HG02798 (cell line): ENCODE results near the gene NID1.

ENCODE experiments used
- ATAC-seq: cut with Tn5 transposase; IDR thresholded peaks from one replicate; pipeline ENCODE4 v1.9.1; 2021; ENCODE audit warnings: mild to moderate bottlenecking; ENCODE audit not compliant: unreplicated experiment, poor library complexity

The NID1 gene

DNA sequence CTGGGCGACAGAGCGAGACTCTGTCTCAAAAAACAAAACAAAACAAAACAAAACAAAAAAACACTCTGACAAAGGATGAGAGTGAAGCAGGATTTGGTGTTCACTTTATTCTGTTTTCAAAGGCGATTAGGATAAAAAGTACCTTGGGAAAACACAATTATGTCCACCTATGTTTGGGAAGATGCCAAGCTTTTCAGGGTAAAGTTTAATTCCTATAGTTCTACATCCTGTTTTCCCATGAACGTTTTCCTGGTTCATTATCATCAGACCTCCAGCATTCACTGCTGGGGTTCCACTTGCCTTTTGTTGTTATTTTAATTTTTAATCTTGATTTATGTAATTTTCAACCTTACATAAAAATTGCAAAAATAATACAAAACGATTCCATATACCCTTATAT, 4.9 kb upstream of the NID1 start:
- ATAC-seq = no peak

GRCh38 chr1:236067854-236068454, 3.1 kb upstream of the NID1 start:
- ATAC-seq = no peak

- ATAC-seq = peak; percentile 88
Measured at GRCh38 chr1:236066828-236067386, 2.0 kb upstream of the NID1 start.

GRCh38 chr1:236066054-236066453, 1.2 kb upstream of the NID1 start:
- no peak for ATAC-seq

GRCh38 chr1:236065509-236066005, 667 bp upstream of the NID1 start:
- ATAC-seq = no peak

DNA sequence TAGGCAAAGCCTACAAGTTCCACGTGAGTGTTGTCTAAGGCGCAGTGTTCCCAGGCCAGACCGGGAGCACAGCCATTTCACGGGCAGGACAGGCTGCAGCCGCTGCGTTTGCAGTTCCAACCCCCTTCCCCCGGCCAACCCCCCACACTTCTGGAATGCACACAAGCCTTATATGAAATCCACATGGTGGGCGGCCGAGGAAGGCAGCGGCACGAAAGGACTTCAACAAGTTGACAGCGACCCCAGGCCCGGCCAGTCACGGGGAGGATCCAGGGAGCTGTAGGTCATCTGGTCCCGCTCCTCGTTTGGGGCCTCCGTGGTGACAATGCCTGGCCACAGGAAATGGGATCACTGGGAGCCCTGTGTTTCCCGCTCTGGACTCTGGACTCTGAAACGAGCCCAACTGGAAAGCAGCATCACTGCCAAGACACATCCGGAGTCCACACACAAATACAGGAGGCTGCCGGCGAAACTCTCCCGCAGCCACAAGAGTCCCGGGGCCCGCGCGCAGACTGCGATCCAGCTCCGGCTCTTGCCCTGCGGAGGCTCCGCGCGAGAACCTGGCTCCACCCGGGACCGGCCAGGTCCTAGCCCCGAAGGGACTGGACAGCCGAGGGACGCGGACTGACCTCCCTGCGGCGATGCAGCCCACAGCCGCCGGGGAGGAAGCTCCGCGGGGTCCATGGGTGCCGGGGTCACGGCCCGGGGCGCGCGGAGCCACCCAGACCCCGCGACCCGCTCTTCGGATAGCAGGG, 794 bp downstream of the NID1 start:
- no peak for ATAC-seq

GRCh38 chr1:236063551-236063918, 1.4 kb downstream of the NID1 start:
- ATAC-seq = no peak

- no peak for ATAC-seq
Measured at GRCh38 chr1:236060286-236060685, 4.6 kb downstream of the NID1 start.

DNA sequence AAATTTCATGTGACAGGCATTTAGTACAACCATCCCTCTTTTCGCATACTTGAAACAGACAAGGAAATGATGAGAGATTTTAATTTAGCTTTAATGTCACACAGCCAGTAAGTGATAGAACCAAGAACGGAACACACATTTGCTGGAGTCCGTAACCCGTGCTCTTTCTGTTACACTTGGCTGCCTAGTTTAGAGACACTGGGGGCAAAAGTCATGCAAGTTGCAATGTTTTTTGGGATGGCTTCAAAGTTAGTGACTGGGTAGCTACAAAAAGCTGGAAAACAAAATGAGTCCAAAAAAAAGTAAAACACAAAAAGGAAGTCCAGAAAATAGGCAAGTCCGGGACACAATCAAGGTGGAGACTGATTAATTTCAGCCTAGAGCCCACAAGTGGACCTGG, 5.9 kb downstream of the NID1 start:
- no peak for ATAC-seq

- ATAC-seq = peak; percentile 80
Measured at GRCh38 chr1:236058141-236058934, 6.6 kb downstream of the NID1 start.

DNA sequence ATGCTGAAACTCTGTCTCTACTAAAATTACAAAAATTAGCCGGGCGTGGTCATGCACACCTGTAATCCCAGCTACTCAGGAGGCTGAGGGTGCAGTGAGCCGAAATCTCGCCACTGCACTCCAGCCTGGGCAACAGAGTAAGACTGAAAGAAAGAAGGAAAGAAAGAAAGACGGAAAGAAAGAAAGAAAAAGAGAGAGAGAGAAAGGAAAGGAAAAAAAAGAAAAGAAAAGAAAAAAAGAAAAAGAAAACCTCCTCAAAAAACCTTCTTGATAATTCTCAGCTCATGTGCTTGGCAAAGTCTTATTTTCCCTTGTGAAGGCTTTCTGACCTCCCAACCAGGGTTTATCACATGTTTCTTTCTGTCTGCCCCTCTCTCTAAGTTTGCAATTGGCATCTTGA, 7.3 kb downstream of the NID1 start:
- ATAC-seq = no peak

GRCh38 chr1:236052232-236052993, 12.5 kb downstream of the NID1 start:
- ATAC-seq = no peak

DNA sequence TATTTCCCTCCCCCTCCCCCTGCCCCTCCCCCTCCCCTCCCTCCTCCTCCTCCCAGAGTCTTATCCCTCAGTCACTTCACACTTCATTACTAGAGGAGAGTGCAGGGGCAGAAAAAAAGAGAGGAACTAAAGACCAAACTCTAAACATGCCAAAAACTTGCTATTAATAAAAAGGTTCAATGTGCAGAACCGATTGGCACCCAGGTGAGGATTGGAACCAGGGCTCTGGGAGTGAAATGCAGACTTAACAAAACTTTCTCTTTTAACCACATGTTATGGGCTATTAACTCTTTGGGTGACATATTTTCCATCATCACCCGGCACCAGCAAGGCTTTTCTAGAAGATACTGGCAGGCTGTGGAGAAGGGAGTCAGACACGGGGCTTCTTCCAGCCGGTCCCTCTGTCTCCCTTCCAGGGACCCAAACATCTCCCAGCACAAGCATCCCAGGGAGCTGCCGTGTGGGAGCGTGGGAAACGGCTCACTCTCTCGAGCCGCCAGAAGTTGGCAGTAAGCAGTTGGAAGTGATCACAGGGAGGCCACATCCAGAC, 13.6 kb downstream of the NID1 start:
- ATAC-seq = no peak

- no peak for ATAC-seq
Measured at GRCh38 chr1:236045771-236046170, 19.1 kb downstream of the NID1 start.

- ATAC-seq = no peak
Measured at GRCh38 chr1:236044341-236044740, 20.5 kb downstream of the NID1 start.

- no peak for ATAC-seq
Measured at GRCh38 chr1:236041631-236042618, 23.0 kb downstream of the NID1 start.

GRCh38 chr1:236039740-236040685, 24.9 kb downstream of the NID1 start:
- no peak for ATAC-seq

- no peak for ATAC-seq
Measured at GRCh38 chr1:236038034-236038433, 26.9 kb downstream of the NID1 start.
